Neural cell (in vitro differentiated cells): ENCODE data around the gene COPZ1. TPM values are rescaled to one million over a fixed set of nuclear protein-coding genes. Genes with fewer than 3 reads are reported as not detected.
"Not testable (repeated sequence)": the region's sequence is repeated elsewhere in the genome, so short reads cannot be mapped to it uniquely, and the experiment has no call there.

Source experiments
- H2AFZ ChIP-seq: fragments of 200-600, 300-800 bp; sonication (generic), shearing (Covaris generic); 2 replicates; pipeline ENCODE4 v1.6.0; 2014; ENCODE audit warnings: low read depth, mild to moderate bottlenecking, antibody characterized with exemption, low read length, moderate library complexity
- H3F3A ChIP-seq: fragments of 200-600 bp; shearing (Covaris generic); 2 replicates; pipeline ENCODE4 v1.6.1; 2016; ENCODE audit warnings: mild to moderate bottlenecking, moderate library complexity, mixed read lengths, antibody characterized with exemption, low read length; ENCODE audit not compliant: insufficient read depth, poor library complexity, severe bottlenecking
- H3K27ac ChIP-seq: fragments of 200-600, 300-800 bp; sonication (generic), shearing (Covaris generic); 2 replicates; pipeline ENCODE4 v1.5.1; 2014; ENCODE audit warnings: mild to moderate bottlenecking, low read length, moderate library complexity
- H3K27me3 ChIP-seq: fragments of 300-800, 200-600 bp; sonication (generic), shearing (Covaris generic); 2 replicates; pipeline ENCODE4 v1.6.0; 2014; ENCODE audit warnings: mild to moderate bottlenecking, low read depth, low read length, moderate library complexity; ENCODE audit not compliant: insufficient read depth
- H3K36me3 ChIP-seq: fragments of 300-800, 200-600 bp; sonication (generic), shearing (Covaris generic); 2 replicates; pipeline ENCODE4 v1.5.1; 2014; ENCODE audit warnings: mild to moderate bottlenecking, antibody characterized with exemption, low read length, moderate library complexity; ENCODE audit not compliant: insufficient read depth
- H3K4me2 ChIP-seq: fragments of 300-800, 200-600 bp; sonication (generic), shearing (Covaris generic); 2 replicates; pipeline ENCODE4 v1.6.0; 2014; ENCODE audit warnings: mild to moderate bottlenecking, low read length
- H3K4me3 ChIP-seq: fragments of 300-800, 200-600 bp; sonication (generic), shearing (Covaris generic); 2 replicates; pipeline ENCODE4 v1.5.1; 2014; ENCODE audit warnings: mild to moderate bottlenecking, low read length, moderate library complexity
- H3K79me2 ChIP-seq: fragments of 200-600 bp; shearing (Covaris generic); replicated peaks from 2 replicates; pipeline ENCODE4 v1.6.0; 2014; ENCODE audit warnings: mild to moderate bottlenecking, low read length, moderate library complexity; ENCODE audit not compliant: insufficient read depth
- H3K9ac ChIP-seq: fragments of 300-800, 200-600 bp; sonication (generic), shearing (Covaris generic); 2 replicates; pipeline ENCODE4 v1.6.1; 2016; ENCODE audit warnings: mild to moderate bottlenecking, low read length, mixed read lengths
- H3K9me2 ChIP-seq: fragments of 200-600 bp; shearing (Covaris generic); 2 replicates; pipeline ENCODE4 v1.6.1; 2016; ENCODE audit warnings: mild to moderate bottlenecking, low read length, mixed read lengths; ENCODE audit not compliant: insufficient read depth
- H3K9me3 ChIP-seq: fragments of 200-600, 300-800 bp; sonication (generic), shearing (Covaris generic); 2 replicates; pipeline ENCODE4 v1.6.1; 2016; ENCODE audit warnings: mild to moderate bottlenecking, mixed run types, low read length, moderate library complexity, mixed read lengths
- H4K20me1 ChIP-seq: fragments of 200-600 bp; shearing (Covaris generic); 2 replicates; pipeline ENCODE4 v1.6.1; 2016; ENCODE audit warnings: mild to moderate bottlenecking, mixed run types; ENCODE audit not compliant: insufficient read depth
- CTCF ChIP-seq: fragments of 450-650 bp; IDR thresholded peaks from 2 replicates; pipeline ENCODE4 v1.5.1; 2014; ENCODE audit warnings: antibody characterized with exemption, mild to moderate bottlenecking, moderate library complexity; ENCODE audit not compliant: poor library complexity, severe bottlenecking
- EP300 ChIP-seq: fragments of 450-650 bp; conservative IDR thresholded peaks from 2 replicates; pipeline ENCODE4 v1.6.1; 2014; ENCODE audit warnings: antibody characterized with exemption, mild to moderate bottlenecking, moderate library complexity; ENCODE audit not compliant: poor library complexity, severe bottlenecking
- EZH2 ChIP-seq: fragments of 200-600, 300-800 bp; shearing (Covaris generic), sonication (generic); IDR thresholded peaks from 2 replicates; pipeline ENCODE4 v1.6.1; 2014; ENCODE audit warnings: antibody characterized with exemption, low read length, borderline replicate concordance, mild to moderate bottlenecking; ENCODE audit not compliant: insufficient read depth, poor library complexity, severe bottlenecking
- MXI1 ChIP-seq: fragments of 450-650 bp; conservative IDR thresholded peaks from 2 replicates; pipeline ENCODE4 v1.6.1; 2014; ENCODE audit warnings: antibody characterized with exemption, mild to moderate bottlenecking; ENCODE audit not compliant: poor library complexity, severe bottlenecking
- POLR2AphosphoS5 ChIP-seq: IDR thresholded peaks from 2 replicates; pipeline ENCODE4 v1.6.1; 2012
- RAD21 ChIP-seq: fragments of 450-650 bp; conservative IDR thresholded peaks from 2 replicates; pipeline ENCODE4 v1.6.1; 2014; ENCODE audit warnings: antibody characterized with exemption, mild to moderate bottlenecking, moderate library complexity
- SMC3 ChIP-seq: fragments of 450-650 bp; conservative IDR thresholded peaks from 2 replicates; pipeline ENCODE4 v1.6.1; 2014; ENCODE audit warnings: antibody characterized with exemption, mild to moderate bottlenecking, moderate library complexity; ENCODE audit not compliant: poor library complexity
- TAF1 ChIP-seq: IDR thresholded peaks from 2 replicates; pipeline ENCODE4 v1.6.1; 2012; ENCODE audit warnings: low read depth
- polyA plus RNA-seq: library from polyadenylated mRNA; depleted of rRNA; stranded (reverse); fragments of >200 nt; gene quantifications from 2 replicates; pipeline ENCODE4 v1.2.3, GENCODE V29; 2014
- TF ChIP-seq, protein P1 (sequence below): IDR thresholded peaks from 2 replicates; pipeline ENCODE4 v1.6.1; 2012; ENCODE audit warnings: borderline replicate concordance

The COPZ1 gene
- polyA plus RNA-seq, 1 donor from 2014 or later, result 192 TPM

DNA sequence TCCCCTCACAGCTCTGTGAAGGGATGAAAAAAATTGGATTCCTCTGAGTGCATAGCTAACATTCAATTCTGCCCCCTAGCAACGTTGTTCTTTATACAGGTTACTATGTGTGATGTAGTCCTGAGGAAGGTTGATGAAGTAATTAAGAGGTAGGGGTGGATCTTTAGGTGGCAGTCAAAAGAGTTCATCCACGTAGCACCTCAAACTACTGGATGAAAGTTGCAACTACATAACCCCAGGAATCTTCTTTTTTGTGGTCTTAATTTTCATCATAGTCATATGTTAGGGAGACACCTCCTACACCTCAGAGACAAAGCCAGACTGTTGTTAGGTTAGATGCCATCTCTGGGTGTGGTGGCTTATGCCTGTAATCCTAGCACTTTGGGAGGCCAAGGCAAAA lies 13.9 kb upstream of the COPZ1 start:
- H3K9me2 ChIP-seq, result no peaks in the 10 kb centered on the region

GRCh38 chr12:54312309-54312708 lies 12.6 kb upstream of the COPZ1 start:
- not testable (repeated sequence) for H2AFZ ChIP-seq, H3K27me3 ChIP-seq, H3K4me2 ChIP-seq, H3K4me3 ChIP-seq, H4K20me1 ChIP-seq, H3K36me3 ChIP-seq, H3K9ac ChIP-seq, H3K27ac ChIP-seq, H3F3A ChIP-seq, H3K9me2 ChIP-seq, H3K9me3 ChIP-seq, H3K79me2 ChIP-seq

More for the DNA sequence above, 13.9 kb upstream of the COPZ1 start:
- Histone ChIP-seq H3K27ac (no peak overlapping the region), H2AFZ (no peak overlapping the region), H3K36me3 (no peaks in the 10 kb centered on the region), H3K27me3 (no peaks in the 10 kb centered on the region), H3K79me2 (no peaks in the 10 kb centered on the region), H3F3A (no peaks in the 10 kb centered on the region), H3K9ac (no peak overlapping the region), H4K20me1 (no peaks in the 10 kb centered on the region), H3K9me3 (no peaks in the 10 kb centered on the region), H3K4me3 (no peak overlapping the region), H3K4me2 (no peak overlapping the region)
- TF ChIP-seq CTCF (no peak), SMC3 (no peak), MXI1 (no peak), EZH2 (no peak), TAF1 (no peak), POLR2AphosphoS5 (no peak), RAD21 (no peak), EP300 (no peak)
- TF ChIP-seq, protein P1, sequence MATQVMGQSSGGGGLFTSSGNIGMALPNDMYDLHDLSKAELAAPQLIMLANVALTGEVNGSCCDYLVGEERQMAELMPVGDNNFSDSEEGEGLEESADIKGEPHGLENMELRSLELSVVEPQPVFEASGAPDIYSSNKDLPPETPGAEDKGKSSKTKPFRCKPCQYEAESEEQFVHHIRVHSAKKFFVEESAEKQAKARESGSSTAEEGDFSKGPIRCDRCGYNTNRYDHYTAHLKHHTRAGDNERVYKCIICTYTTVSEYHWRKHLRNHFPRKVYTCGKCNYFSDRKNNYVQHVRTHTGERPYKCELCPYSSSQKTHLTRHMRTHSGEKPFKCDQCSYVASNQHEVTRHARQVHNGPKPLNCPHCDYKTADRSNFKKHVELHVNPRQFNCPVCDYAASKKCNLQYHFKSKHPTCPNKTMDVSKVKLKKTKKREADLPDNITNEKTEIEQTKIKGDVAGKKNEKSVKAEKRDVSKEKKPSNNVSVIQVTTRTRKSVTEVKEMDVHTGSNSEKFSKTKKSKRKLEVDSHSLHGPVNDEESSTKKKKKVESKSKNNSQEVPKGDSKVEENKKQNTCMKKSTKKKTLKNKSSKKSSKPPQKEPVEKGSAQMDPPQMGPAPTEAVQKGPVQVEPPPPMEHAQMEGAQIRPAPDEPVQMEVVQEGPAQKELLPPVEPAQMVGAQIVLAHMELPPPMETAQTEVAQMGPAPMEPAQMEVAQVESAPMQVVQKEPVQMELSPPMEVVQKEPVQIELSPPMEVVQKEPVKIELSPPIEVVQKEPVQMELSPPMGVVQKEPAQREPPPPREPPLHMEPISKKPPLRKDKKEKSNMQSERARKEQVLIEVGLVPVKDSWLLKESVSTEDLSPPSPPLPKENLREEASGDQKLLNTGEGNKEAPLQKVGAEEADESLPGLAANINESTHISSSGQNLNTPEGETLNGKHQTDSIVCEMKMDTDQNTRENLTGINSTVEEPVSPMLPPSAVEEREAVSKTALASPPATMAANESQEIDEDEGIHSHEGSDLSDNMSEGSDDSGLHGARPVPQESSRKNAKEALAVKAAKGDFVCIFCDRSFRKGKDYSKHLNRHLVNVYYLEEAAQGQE, result no peak

GRCh38 chr12:54321363-54321762 lies 3.6 kb upstream of the COPZ1 start:
- H3K36me3 ChIP-seq, result no peaks in the 10 kb centered on the region
- H3K9me2 ChIP-seq, result no peaks in the 10 kb centered on the region
- no peak for TF ChIP-seq SMC3
- TF ChIP-seq MXI1, result no peak
- no peak for TF ChIP-seq TAF1
- no peak for TF ChIP-seq EP300
- TF ChIP-seq EZH2, result no peak
- no peak for TF ChIP-seq RAD21
- TF ChIP-seq, protein P1, result no peak
- no peak for TF ChIP-seq CTCF
- no peak for TF ChIP-seq POLR2AphosphoS5
- H3K9me3 ChIP-seq, result no peaks in the 10 kb centered on the region
- H3K79me2 ChIP-seq, result peaks cover 10% of the 10 kb centered on the region
- H3F3A ChIP-seq, result no peaks in the 10 kb centered on the region
- H3K4me3 ChIP-seq, result no peak overlapping the region
- H3K4me2 ChIP-seq, result no peak overlapping the region
- H3K27ac ChIP-seq, result no peak overlapping the region
- no peak overlapping the region for H2AFZ ChIP-seq
- no peak overlapping the region for H3K9ac ChIP-seq
- no peaks in the 10 kb centered on the region for H3K27me3 ChIP-seq
- no peaks in the 10 kb centered on the region for H4K20me1 ChIP-seq
